Placental pericyte (primary cell): ENCODE data around the gene MIAT. TPM values are rescaled to one million over a fixed set of nuclear protein-coding genes. Genes with fewer than 3 reads are reported as not detected.

ENCODE experiments used
- small RNA-seq: library from RNA; depleted of rRNA; stranded (forward); fragments of <200 nt; gene quantifications from one replicate; pipeline ENCODE3, GENCODE V24; 2012; ENCODE audit warnings: low replicate concordance
- total RNA-seq: library from RNA; depleted of rRNA; stranded (reverse); fragments of >200 nt; gene quantifications from 2 replicates; pipeline ENCODE4 v1.2.3, GENCODE V29; 2012

Gene MIAT
- total RNA-seq, result 1.1 TPM in 2 replicates

DNA sequence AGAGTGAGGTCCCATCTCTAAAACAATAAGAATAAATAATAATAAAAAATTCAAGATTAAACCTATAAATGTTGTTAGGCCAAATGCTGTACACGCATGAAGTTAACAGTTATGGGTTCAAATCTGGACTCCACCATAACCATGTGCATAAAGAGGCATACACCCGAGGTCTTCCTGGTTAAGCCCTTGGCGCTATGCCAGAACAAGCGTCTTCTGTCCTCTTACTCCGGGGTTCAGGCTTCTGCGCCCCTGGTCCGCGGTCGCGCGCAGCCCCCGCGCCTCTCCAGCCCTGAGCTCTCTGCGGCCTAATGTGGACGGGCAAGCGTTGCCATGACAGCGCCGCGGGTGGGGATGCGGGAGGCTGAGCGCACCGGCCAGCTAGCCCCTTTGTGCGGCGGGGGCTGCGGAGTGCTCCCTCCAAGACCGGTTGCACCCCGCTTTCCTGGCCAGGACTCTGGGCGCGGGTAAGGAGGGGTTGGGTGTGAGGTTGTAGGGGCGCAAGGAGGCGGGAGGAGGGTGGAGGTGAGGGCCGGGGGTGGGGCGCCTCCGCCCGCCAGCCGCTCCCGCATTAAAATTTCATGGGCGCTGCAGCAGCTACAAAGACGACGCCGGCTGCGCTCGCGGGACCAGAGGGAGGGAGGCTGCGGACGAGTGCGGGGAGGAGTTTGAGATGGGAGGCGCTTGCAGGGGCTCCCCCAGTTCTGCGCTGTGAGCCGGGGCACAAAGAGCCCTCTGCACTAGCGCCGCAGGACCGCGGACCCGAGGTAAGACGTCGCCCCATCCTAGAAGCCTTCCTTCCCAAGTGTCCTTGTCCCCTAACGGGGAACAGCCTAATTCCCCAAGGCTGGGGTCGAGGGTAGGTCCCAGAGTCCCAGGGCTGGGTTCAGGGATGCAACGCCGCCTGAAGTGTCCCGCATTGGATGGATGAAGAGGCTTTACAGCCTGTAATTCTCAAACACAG is at the start of gene MIAT:
TSS of gene MIAT (plus strand) at position 698 of the 961 bp plus-strand sequence.

DNA sequence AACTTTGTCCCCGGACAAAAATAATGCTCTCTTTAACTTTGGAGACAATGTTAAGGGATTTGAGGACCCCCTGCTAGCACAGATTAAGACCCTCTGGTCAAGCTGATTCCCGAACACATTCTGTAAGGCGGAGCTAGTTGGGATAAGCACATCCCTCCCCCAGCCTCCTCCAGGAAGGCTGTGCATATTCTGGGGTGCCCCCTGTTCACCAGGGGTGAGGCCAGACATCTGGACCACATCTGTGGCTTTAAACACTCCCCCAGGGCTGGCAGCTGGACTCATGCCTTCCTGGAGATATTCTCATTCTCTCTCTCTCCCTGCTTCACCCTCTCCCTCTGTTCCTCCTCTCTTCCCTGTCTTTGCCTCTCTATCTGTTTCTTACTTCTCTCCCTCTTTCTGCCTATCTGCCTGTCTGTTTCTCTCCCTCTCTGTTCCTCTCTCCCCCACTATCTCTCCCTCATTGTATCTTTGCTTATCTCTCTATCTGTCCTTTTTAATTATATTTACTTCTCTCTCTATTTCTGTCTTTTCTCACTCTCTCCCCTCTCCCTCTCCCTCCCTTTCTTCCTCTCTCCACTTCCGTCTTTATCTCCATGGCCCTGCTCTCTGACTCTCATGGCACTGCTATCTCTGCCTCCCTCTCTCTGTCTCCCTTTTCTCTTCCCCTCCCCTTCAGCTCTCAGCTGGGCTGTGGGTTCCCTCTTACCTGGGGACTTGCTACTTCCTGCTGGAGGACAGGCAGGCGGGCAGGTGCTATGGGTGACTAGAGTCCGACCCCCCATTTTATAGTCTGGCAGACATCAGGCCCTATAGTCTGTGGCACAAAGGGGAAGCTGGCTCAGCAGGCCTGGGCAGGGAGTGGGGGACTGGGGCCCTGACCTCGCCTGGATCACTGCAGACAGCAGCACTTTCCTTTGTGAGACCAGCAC is 39.9 kb upstream of the MIAT start, which contains the start of gene CRYBB1:
TSS of gene CRYBB1 (minus strand) at position 757 of the 929 bp plus-strand sequence. CDS start 1,708 bp downstream, outside the sequence.

DNA sequence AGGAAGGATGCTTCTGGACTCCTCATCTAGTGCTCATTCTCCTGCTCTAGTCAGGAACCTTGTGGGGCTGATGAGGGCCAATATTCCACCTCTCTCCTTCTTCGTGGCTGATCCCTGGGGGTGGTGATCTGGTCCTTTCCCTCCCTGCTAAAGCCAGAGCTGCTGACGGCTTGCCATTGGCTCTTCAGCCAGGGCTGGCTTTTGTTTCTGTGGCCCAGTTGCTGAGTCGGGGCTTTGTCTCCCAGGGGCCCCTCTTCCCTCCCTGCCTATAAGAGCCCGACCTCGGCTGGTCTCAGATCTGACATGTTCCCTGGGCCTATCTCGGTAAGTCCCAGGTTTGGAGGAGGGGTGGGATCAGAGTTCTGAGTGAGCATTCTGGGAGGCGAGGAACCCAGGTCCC is 35.7 kb upstream of the MIAT start, which contains the start of gene CRYBA4:
TSS of gene CRYBA4 (plus strand) at position 301 of the 400 bp plus-strand sequence. CDS start 634 bp downstream, outside the sequence.

Small RNAs within 50 kb of the gene (small RNA-seq; reads per million reads assigned to genes)
- gene RF01874, result not detected

Other genes with a start within 250 kb of the MIAT start
- 0.66 and 0.86 TPM in 2 replicates for gene ASPHD2, start 228.3 kb upstream of the MIAT start, total RNA-seq
- 34.8 and 37.6 TPM in 2 replicates for gene HPS4, start 173.8 kb upstream of the MIAT start, total RNA-seq
- gene SRRD, start 173.7 kb upstream of the MIAT start, total RNA-seq, result 13.1 and 15.0 TPM in 2 replicates
- gene TFIP11, start 145.1 kb upstream of the MIAT start, total RNA-seq, result 37.4 and 47.0 TPM in 2 replicates
- gene TPST2, start 67.5 kb upstream of the MIAT start, total RNA-seq, result 42.0 and 82.9 TPM in 2 replicates
- not detected in 2 replicates for gene CRYBB1, start 39.6 kb upstream of the MIAT start, total RNA-seq
- not detected in 2 replicates for gene CRYBA4, start 35.6 kb upstream of the MIAT start, total RNA-seq